ENCODE results near the gene RAP2A. TPM values are rescaled to one million over a fixed set of nuclear protein-coding genes. Genes with fewer than 3 reads are reported as not detected.

Gene RAP2A
- total and polyA plus RNA-seq, 4 donors: 3.1 to 37.2 (median 6.7) TPM

- Histone ChIP-seq H3K36me3 (ENCODE audit: control insufficient read depth in 4 of 4, insufficient read depth in 3 of 4, low read depth in 1 of 4, low read length in 3 of 4) (no peaks in the 10 kb centered on the region), H3K27me3 (ENCODE audit: control insufficient read depth in 4 of 4, insufficient read depth in 4 of 4, low read length in 3 of 4) (no peaks in the 10 kb centered on the region), H3K9ac (ENCODE audit: low read depth in 1 of 2, low read length in 2 of 2) (peak overlapping the region; percentile 44 to 54), H3K4me3 (ENCODE audit: low read depth in 1 of 3, low read length in 3 of 3) (peak overlapping the region; percentile 78 to 96 (median 80)), H3K9me3 (ENCODE audit: control insufficient read depth in 4 of 4, low read length in 3 of 4) (no peaks in the 10 kb centered on the region), H3K4me1 (ENCODE audit: control insufficient read depth in 4 of 4, insufficient read depth in 4 of 4, low read length in 3 of 4) (peaks cover 0 to 16% (median 10%) of the 10 kb centered on the region in 4 donors), H3K27ac (ENCODE audit: low read depth in 1 of 2, low read length in 2 of 2) (peak overlapping the region; percentile 26 to 27)
- WGBS: under 1% methylated on average over 60 of the region's 60 CpGs
- no peak for TF ChIP-seq REST (IDR thresholded peaks at IDR 0.05)
- no peak for TF ChIP-seq HNF4A (conservative IDR thresholded peaks at IDR 0.05)
- no peak for TF ChIP-seq RAD21 (IDR thresholded peaks at IDR 0.05)
- no peak for TF ChIP-seq RXRA (IDR thresholded peaks at IDR 0.05)
- no peak for TF ChIP-seq JUND (IDR thresholded peaks at IDR 0.05)
- TF ChIP-seq MAX (IDR thresholded peaks at IDR 0.05): no peak
- no peak for TF ChIP-seq FOXA2 (IDR thresholded peaks at IDR 0.05)
- no peak for TF ChIP-seq ATF3 (IDR thresholded peaks at IDR 0.05)
- TF ChIP-seq YY1 (IDR thresholded peaks at IDR 0.05): no peak
- no peak for TF ChIP-seq TAF1 (conservative IDR thresholded peaks at IDR 0.05)
- TF ChIP-seq EGR1 (IDR thresholded peaks at IDR 0.05; ENCODE audit: low read depth in 2 of 2): no peak
- TF ChIP-seq NR2F2 (IDR thresholded peaks at IDR 0.05): no peak
- no peak for TF ChIP-seq HNF4G (IDR thresholded peaks at IDR 0.05)
- no peak for TF ChIP-seq ZBTB33 (IDR thresholded peaks at IDR 0.05)
- no peak for TF ChIP-seq GABPA (IDR thresholded peaks at IDR 0.05 in 1 of 2, conservative IDR thresholded peaks at IDR 0.05 in 1 of 2)
- no peak for TF ChIP-seq CTCF (IDR thresholded peaks at IDR 0.05; ENCODE audit: low read depth, low read length, missing input control)
- no peak for TF ChIP-seq FOXA1 (IDR thresholded peaks at IDR 0.05)
- TF ChIP-seq SP1 (IDR thresholded peaks at IDR 0.05): no peak
- DNase-seq (ENCODE audit: low spot score): peak; percentile 63
These were observed 630 bp downstream of the RAP2A start for GRCh38 chr13:97434397-97435201.

All from liver (tissue), 9 donors.